ENCODE data around the gene TMEM120B.
A peak's percentile ranks its signal among the peaks of the same experiment; 100 is the strongest.

Gene TMEM120B

GRCh38 chr12:121806009-121806545 lies 93.5 kb downstream of the TMEM120B start:
- DNase-seq = no peak

GRCh38 chr12:121806546-121807423 lies 94.2 kb downstream of the TMEM120B start:
- no peak for DNase-seq

DNA sequence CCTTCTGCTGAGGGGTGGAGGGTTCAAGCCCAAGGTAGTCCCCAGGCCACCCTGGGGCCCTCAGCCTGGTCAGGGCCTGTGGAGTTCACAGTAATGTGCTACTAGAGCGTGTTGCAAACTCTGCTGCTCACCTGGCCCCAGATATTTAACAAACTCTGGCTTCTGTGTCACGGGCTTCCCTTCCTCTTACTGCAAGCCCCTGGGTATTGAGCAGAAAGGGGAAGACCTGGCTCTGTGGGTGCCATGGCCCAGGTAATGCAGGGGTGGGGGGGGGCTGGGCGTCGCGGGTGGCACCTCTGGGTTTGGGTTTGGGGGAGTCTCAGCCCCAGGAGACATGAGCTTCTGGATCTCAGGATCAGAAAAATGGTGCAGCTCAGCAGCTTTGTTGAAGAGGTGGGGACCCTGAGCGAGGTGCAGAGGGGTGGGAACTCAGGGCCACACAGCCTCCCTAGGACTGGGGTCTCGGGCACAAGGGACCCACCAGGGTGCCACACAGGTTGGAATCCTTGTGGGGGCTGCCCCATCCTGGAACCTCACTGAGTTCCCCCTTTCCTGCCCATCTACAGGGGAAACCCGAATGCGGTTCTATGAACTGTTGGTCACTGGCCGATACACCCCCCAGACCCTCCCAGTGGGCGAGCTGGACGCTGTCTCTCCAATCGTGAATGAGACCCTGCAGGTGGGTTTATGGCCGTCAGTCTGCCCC lies 95.2 kb downstream of the TMEM120B start:
- DNase-seq = no peak

DNA sequence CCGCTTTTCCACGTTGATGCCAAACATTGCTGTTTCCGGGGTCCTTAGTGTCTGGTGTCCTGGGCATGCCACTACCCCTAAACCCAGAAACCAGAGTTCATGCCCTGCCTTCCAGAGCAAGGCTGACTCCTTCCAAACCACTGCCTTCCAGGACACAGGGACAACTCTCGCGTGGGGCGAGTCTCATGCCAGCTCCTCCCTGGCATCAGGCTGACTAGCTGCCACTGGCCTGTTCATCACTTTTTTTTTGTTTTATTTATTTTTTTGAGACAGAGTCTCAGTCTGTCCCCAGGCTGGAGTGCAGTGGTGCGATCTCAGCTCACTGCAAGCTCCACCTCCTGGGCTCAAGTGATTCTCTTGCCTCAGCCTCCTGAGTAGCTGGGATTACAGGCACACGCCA lies 96.1 kb downstream of the TMEM120B start:
- no peak for DNase-seq

DNA sequence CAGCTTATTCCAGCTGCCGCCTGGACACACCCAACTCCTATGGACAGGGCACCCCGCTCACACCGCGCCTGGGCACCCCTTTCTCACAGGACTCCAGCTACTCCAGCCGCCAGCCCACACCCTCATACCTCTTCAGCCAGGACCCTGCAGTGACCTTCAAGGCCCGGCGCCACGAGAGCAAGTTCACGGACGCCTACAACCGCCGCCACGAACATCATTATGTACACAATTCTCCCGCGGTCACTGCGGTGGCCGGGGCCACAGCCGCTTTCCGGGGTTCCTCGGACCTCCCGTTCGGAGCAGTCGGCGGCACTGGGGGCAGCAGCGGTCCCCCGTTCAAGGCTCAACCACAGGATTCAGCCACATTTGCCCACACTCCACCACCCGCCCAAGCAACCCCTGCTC lies 97.2 kb downstream of the TMEM120B start:
- no peak for DNase-seq

- no peak for DNase-seq
Measured at GRCh38 chr12:121810234-121810817, 97.8 kb downstream of the TMEM120B start.

- no peak for DNase-seq
Measured at GRCh38 chr12:121810833-121811433, 98.4 kb downstream of the TMEM120B start.

DNA sequence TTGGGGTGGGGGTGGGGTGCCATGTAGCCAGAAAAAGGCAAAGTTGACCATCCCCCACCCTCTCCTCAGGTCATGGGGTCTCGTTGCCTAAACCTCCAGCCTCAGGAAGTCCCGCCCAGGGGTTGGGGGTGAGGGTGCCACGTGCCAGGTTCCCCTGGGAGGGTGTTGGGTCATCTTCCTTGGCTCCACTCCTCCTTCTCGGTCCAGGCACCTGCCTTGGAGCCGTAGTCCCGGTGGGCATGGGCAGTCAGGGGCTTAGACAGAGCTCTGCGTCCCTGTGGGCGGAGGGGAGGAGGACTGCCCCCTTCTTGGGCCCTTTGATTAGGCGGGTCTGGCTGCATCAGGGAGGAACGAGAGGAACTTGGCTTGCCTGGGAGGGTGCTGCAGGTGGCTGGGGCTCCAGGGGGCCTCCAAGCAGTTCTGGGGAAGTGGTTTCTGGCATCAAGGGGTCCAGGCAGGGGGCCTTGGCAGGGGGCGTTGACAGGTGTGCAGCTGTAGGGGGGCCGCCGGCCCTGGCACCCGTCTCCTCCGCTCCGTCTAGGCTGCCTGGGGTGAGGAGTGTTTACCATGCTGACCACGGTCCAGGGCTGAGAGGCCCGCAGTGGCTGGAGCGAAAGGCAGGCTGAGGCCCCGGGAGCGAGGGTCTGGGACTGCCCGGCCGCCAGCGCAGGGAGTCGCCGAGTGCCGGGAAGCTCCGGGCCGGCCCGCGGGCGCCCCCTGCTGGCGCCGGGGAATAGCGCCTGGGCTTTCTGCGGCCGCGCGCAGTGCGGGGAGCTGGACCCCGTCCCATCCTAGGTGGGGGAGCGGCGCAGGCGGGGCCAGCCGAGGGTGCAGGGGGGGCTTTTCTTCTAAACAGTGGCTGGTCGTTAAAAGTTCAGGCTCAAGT lies 99.1 kb downstream of the TMEM120B start:
- peak; percentile 54 for DNase-seq

DNA sequence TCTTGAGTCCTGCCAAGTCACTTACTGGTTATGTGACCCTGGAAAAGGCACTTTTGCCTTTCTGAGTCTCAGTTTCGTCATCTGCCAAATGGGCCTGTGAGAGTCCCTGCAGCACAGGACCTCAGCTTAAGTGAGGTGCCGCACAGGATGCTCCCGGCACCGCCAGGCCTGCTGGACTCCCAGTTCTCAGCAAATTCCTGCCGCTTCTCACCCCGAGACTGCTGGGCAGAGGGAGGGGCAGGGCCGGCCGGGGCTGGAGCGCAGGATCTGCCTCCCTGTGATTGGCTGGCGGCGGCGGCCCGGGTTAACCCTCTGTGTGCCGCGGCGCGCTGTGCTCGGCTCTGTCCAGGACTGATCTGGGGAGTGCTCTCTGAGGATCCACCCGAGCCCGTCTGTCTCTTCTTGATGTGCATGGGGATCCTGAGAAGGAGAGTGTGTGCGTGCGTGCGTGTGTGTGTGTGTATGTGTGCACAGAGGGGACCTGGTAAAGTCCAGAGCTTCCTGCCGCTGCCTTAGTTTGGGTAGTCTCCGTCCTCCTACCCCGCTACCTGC lies 99.8 kb downstream of the TMEM120B start:
- DNase-seq = no peak

DNA sequence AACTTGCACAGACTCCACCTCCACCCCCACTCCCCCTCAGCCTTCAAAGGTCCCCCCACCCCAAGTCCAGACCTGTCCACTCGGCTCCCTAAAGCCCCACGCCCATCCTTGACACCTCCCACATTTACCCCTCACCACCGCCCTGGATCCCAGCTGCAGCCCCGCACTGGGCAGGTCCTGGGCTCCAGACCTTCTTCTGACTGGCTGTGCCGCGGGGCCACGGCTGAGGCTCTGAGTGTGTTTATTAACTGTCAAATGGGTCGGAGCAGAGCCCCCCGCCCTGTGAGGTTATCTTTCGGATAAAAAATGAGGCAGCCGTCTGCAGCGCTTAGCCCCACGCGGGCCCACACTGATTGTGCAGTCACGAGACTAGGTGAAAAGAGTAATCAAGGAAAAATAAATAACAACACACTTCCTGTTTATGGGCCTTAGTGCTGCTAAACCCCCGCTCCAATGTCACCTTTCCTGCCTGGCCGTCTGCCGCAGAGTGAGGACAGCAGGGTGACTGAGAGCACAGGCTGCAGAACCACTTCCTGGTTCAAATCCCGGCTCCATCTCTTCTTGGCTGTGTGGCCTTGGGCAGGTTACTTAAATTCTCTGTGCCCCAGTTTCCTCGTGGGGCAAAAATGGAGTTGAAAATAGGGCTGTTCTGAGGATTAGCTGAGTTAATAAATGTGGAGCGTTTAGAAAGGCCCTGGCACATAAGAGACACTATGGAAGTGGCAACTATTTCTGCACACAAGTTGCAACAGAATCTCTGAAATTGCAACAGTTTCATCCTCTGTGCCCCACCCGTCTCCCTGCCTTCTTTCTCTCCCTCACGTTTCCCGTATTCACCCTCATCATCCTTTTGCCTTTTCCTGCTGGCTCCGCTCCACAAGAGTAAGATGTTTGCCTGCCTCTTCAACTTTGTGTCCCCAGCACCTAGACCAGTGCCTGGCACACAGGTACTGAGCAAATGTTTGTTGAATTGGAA lies 100.7 kb downstream of the TMEM120B start:
- DNase-seq = no peak

- no peak for DNase-seq
Measured at GRCh38 chr12:121813951-121814350, 101.4 kb downstream of the TMEM120B start.

GRCh38 chr12:121814429-121815119 lies 102.0 kb downstream of the TMEM120B start:
- DNase-seq = no peak

DNA sequence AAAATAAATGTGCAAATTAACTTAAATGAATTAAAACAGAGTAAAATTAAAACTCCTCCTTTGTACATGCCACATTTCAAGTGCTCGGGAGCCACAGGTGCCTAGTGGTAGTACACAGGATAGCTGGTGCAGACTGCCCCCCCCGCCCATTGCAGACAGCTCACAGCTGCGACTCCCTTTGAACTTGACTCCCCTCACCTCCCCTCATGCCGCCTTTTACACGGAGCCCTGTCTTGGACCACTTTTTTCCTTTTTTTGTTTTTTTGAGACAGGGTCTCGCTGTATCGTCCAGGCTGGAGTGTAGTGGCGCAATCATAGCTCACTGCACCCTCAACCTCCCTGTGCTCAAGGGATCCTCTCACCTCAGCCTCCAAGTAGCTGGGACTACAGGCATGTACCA lies 102.7 kb downstream of the TMEM120B start:
- DNase-seq = no peak

DNA sequence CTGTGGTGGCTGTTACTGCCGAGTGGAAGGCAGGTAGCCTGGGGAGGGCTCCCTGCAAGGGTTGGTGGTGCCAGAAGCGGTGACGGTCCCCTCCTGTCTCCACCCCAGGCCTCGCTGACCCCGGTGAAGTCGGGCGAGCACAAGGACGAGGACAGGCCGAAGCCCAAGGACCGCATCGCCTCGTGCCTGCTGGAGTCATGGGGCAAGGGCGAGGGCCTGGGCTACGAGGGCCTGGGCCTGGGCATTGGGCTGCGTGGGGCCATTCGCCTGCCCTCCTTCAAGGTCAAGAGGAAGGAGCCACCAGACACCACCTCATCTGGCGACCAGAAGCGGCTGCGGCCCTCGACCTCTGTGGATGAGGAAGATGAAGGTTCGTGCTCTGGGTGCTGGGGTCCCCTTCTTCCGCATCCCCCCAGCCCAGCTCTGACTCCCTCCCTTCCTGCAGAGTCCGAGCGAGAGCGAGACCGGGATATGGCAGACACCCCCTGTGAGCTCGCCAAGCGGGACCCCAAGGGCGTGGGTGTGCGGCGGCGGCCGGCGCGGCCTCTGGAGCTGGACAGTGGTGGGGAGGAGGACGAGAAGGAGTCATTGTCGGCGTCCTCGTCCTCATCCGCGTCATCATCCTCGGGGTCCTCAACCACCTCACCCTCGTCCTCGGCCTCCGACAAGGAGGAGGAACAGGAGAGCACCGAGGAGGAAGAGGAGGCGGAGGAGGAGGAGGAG lies 104.5 kb downstream of the TMEM120B start:
- no peak for DNase-seq

DNA sequence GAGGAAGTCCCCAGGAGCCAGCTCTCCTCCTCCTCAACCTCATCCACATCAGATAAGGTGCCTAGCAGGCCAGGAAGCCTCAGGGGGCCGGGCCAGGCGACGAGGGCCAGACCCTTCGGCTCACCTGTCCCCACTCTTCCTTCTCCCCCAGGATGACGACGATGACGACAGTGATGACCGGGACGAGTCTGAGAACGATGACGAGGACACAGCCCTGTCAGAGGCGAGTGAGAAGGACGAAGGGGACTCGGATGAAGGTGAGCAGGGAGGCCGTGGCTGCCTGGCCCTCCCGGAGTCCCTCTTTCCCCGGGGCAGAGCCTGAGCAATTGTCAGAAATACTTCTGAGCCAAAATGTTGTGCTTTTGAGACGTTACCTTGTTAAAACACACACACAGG lies 105.1 kb downstream of the TMEM120B start:
- DNase-seq = no peak

- no peak for DNase-seq
Measured at GRCh38 chr12:121819212-121819949, 106.8 kb downstream of the TMEM120B start.

- no peak for DNase-seq
Measured at GRCh38 chr12:121820056-121820455, 107.5 kb downstream of the TMEM120B start.

DNA sequence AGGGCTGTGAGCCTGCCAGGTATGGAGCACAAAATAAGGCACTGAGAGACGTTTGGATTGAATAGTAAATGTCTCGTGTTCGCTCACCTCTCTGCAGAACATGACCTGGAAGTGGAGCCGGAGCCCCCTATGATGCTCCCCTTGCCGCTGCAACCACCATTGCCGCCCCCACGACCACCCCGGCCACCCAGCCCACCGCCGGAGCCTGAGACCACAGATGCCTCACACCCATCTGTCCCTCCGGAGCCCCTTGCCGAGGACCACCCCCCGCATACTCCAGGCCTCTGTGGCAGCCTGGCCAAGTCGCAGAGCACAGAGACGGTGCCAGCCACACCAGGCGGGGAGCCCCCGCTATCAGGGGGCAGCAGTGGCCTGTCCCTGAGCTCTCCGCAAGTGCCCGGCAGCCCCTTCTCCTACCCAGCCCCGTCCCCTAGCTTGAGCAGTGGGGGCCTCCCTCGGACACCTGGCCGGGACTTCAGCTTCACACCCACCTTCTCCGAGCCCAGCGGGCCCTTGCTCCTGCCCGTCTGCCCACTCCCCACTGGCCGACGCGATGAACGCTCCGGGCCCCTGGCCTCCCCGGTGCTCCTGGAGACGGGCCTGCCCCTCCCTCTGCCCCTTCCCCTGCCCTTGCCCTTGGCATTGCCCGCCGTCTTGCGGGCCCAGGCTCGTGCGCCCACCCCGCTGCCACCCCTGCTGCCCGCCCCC lies 110.0 kb downstream of the TMEM120B start:
- DNase-seq = no peak

Measured in activated effector memory CD4-positive, alpha-beta T cell treated with Interleukin-2 at 50 U/mL for 16 hours (primary cell).